ENCODE measurements around the gene ZNF101.
"Not testable (repeated sequence)": the region's sequence is repeated elsewhere in the genome, so short reads cannot be mapped to it uniquely, and the experiment has no call there.

Gene ZNF101

DNA sequence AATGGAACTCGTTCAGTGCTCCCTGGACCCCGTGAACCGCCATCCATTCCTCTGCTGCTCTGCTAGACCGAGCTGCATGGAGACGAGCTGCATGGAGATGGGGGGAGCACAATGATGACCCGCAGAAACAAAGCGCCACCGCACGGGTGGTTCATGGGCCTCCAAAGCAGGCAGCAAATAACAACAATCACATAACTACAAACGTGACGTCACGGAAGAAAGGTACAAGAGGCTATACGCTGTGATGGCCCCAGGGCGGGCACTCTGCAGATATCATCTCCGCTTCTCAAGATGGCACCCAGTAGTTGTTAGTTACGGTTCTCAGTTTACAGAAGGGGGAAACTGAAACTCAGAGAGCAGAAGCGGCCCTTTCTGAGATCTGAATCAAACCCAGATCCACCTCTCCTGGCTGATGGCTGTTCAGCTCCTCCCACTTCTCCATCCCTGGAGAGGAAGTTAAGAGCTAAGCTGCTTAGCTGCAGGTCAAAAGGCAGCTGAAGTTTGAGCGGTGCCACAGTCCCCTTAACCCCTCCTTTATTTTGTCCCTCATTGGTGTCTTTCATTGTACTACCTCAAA lies 6.9 kb upstream of the ZNF101 start:
- no peak for DNase-seq

DNA sequence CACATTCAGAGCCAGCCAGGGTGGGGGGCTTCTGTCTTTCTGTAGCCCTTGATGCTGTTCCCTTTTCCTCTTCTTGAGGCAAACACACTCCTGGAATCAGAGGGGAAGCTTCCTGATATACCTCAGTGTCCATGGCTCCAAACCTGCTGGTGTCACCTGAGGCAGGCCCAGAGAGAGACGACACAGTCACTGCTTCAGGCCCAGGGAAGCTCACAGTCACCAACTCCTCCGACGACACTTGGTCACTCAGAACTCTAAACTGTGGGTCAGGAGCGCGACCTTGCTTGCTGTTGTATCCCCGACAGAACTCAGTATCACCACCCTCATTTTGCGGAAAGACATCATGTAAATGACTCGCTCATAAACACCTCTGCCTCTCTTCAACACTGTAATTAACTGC lies 6.3 kb upstream of the ZNF101 start:
- no peak for DNase-seq

DNA sequence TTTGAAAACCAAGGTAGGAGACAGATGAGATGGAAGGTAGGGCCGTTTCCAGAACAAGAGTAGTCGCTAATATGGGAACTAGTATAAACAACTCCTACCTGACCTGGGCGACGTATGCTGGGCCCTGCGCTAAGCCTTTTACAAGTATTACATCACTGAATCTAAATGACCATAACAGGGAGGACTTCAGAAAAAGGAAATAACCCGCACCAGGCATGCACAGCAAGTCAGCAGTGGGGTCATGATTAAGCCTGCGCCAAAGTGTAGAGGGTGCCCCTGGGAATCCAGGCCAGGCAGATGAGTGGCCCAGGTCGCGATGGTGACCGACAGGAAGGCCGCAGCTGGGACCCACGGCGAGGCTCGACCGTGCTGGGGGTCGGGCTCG lies 5.8 kb upstream of the ZNF101 start:
- DNase-seq, result no peak

DNA sequence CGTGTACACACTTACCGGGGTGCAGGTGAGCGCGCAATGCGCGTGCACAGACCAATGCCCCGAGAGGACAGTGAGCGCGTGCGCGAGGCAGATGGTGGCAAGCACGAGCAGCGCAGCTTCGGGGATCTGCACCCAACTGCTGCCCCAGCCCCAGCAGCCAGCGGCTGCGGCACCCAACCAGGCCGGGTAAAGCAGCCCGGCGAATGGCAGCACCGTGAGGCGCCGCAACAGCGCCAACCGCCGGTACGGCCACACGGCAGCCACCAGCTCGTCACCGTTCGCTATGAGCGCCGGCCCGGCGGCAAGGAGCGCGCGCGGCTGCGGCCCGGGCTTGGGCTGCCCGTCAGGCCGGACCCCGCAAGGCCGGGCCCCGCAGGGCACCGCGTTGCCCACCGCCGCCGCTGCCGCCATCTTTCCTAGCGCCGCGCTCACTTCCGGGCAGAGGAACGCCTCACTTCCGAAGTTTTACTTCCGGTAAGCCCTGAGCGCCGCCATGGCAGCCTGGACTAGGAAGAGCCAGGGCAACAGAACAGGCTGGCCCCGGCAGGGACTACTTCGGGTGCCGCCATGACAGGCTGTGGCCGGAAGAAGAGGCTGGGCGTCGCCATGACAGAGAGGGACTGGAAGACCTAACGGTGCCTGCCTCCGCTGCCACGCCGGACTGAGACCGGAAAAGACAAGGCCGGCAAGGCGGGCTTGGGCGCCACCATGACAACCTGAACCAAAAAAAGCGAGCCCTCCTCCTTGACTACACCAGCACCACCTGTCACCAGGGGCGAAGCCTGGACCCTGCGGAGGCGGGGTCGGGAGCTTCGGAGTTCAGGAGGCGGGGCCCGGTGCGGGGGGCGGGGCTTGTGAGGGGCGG lies 5.2 kb upstream of the ZNF101 start, which contains the start of gene ATP13A1:
TSS of gene ATP13A1 (minus strand) at position 421 of the 865 bp plus-strand sequence. CDS start at position 411, 10 bp downstream.
- peak; percentile 93 for DNase-seq

DNA sequence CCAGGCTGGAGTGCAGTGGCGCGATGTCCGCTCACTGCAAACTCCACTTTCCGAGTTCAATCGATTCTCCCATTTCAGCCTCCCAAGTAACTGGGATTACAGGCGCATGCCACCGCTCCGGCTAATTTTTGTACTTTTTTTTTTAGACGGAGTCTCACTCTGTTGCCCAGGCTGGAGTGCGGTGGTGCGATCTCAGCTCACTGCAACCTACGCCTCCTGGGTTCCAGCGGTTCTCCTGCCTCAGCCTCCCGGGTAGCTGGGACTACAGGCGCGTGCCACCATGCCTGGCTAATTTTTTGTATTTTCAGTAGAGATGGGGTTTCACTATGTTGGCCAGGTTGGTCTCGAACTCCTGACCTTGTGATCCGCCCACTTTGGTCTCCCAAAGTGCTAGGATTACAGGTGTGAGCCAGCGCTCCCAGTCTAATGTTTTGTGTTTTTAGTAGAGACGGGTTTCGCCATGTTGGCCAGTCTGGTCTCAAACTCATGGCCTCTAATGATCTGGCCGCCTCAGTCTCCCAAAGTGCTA lies 3.2 kb upstream of the ZNF101 start:
- DNase-seq, result not testable (repeated sequence)

DNA sequence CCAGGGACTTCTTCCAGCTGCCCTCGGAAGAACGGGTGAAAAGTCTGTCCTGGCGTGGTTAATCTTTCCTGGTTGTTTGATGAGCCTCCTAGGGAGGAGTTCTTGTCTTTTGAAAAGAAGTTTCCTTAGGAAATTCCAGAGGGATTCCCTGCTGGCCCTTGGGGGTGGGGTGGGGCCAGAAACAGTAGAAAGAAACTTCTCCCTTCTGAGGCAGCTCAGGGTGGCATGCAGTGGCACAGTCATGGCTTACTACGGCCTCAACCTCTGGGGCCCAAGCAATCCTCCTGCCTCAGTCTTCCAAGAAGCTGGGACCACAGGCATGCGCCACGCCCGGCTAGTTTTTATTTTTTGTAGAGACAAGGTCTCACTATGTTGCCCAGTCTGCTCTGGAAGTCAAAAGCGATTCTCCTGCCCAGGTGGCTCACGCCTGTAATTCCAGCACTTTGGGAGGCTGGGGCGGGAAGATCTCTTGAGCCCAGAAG lies 1.5 kb downstream of the ZNF101 start:
- no peak for DNase-seq

DNA sequence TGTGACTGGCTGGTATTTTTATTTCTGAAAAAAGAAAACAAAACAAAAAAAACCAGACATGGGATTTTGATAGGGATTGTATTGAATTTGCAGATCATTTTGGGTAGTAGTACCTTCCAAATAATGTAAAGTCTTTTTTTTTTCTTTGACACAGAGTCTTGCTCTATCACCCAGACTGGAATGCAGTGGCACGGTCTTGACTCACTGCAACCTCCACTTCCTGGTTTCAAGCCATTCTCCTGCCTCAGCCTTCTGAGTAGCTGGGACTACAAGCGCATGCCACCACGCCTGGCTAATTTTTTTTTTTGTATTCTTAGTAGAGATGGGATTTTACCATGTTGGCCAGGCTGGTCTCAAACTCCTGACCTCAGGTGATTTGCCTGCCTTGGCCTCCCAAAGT lies 4.2 kb downstream of the ZNF101 start:
- DNase-seq, result no peak

DNA sequence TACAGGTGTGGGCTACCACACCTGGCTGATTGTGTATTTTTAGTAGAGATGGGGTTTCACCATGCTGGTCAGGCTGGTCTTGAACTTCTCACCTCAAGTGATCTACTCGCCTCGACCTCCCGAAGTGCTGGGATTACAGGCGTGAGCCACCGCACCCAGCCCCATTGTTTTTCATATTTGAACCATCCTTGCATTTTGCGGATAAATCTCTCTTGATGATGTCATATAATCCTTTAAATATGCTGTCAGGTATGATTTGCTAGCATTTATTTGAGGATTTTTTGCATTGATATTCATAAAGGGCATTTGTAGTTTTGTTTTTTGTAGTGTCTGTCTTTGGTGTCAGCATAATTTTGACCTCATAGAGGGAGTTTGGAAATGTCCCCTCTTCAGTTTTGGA lies 5.7 kb downstream of the ZNF101 start:
- DNase-seq, result no peak

DNA sequence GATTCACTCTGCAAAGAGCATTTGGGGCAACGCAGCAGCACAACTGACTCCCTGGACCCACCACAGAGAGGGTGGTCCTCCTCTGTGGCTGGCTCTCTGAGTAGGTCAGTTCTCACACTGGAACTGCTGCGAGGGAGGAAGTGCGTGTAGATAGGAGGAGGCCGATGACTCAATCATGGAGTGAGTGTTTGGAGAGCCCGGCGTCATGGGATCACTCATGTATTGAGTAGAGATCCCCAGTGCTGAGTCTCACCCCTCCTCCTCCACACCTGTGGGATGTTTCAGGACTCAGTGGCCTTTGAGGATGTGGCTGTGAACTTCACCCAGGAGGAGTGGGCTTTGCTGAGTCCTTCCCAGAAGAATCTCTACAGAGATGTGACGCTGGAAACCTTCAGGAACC lies 8.9 kb downstream of the ZNF101 start:
- no peak for DNase-seq

DNA sequence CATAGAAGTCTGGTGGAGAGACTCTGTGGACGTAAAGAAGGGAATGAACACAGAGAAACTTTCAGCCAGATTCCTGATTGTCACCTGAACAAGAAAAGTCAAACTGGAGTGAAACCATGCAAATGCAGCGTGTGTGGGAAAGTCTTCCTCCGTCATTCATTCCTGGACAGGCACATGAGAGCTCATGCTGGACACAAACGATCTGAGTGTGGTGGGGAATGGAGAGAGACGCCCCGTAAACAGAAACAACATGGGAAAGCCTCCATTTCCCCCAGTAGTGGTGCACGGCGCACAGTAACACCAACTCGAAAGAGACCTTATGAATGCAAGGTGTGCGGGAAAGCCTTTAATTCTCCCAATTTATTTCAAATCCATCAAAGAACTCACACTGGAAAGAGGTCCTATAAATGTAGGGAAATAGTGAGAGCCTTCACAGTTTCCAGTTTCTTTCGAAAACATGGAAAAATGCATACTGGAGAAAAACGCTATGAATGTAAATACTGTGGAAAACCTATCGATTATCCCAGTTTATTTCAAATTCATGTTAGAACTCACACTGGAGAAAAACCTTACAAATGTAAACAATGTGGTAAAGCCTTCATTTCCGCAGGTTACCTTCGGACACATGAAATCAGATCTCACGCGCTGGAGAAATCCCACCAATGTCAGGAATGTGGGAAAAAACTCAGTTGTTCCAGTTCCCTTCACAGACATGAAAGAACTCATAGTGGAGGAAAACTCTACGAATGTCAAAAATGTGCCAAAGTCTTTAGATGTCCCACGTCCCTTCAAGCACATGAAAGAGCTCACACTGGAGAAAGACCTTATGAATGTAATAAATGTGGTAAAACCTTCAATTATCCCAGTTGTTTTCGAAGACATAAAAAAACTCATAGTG lies 10.8 kb downstream of the ZNF101 start:
- DNase-seq, result no peak

DNA sequence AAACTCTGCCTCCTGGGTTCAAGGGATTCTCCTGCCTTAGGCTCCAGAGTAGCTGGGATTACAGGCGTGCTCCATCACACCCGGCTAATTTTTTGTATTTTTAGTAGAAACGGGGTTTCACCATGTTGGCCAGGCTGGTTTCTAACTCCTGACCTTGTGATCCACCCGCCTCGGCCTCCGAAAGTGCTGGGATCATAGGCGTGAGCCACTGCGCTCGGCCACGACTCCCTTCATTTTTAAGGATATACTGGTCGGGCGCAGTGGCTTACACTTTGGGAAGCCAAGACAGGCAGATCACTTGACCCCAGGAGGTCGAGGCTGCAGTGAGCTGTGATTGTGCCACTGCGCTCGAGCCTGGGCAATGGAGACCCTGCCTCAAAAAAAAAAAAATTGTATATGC lies 17.5 kb downstream of the ZNF101 start:
- DNase-seq, result not testable (repeated sequence)

DNA sequence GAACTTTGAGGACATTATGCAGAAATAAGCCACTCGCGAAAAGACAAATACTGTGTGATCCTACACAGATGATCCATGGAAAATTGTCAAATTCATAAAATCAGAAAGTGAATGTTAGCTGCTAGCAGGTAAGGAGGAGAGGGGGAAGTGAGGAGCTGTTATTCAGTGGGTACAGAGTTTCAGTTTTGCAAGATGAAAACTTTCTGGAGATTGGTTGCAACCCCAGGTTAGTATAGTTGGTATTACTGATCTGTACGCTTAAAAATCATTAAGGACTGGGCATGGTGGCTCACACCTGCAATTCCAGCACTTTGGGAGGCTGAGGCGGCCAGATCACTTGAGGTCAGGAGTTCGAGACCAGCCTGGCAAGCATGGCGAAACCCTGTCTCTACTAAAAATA lies 17.9 kb downstream of the ZNF101 start:
- DNase-seq, result no peak

DNA sequence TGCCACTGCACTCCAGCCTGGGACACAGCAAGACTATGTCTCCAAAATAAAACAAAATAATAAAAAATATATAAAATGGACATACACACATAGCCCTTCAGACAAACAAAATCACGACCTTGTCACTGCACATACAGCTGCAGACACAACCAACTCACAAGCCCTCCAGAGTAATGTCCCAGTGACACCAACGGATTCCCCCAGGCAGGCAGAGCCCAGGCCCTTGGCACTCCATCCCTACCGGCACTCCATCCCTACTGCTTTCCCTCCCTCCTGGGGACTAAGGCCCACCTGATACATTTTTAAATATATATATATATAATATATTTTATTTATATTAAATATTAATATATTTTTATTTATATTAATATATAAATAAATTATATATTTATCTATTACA lies 18.5 kb downstream of the ZNF101 start:
- no peak for DNase-seq

DNA sequence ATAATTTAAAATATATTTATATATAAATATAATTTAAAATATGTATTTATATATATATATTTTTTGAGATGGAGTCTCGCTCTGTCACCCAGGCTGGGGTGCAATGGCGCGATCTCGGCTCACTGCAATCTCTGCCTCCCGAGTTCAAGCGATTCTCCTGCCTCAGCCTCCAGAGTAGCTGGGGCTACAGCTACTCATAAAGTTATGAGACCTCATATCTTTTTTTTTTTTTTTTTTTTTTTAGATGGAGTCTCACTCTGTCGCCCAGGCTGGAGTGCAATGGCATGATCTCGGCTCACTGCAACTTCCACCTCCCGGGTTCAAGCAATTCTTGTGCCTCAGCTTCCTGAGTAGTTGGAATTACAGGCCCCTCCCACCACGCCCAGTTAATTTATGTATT lies 20.4 kb downstream of the ZNF101 start:
- not testable (repeated sequence) for DNase-seq

DNA sequence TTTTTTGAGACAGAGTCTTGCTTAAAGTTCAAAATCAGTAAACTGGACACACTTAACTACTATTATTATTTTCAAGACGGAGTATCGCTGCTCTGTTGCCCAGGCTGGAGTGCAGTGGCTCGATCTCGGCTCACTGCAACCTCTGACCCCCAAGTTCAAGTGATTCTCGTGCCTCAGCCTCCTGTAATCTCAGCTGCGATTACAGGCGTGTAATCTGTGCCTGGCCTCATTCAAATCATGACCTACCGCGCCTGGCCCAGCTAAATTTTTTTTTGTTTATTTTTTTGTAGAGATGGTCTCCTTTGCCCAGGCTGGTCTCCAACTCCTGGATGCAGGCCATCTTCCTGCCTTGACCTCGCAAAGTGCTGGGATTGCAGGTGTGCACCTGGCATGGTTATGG lies 23.0 kb downstream of the ZNF101 start:
- no peak for DNase-seq

DNA sequence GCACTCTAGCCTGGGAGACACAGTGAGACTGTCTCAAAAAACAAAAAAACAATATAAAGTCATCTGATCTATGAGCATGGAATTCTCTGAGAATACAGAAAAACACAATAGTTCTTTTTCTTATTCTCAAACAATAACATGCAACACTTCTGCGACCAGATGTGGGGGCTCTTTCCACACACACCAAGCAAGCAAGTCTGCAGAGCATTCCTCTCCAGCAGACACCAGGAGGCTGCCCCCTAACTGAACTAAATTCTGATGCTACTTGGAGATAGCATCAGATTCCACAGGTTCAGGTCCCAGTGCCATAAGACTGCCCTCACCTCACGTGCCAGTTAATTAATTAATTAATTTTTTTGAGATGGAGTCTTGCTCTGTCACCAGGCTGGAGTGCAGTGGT lies 27.7 kb downstream of the ZNF101 start:
- DNase-seq, result no peak

DNA sequence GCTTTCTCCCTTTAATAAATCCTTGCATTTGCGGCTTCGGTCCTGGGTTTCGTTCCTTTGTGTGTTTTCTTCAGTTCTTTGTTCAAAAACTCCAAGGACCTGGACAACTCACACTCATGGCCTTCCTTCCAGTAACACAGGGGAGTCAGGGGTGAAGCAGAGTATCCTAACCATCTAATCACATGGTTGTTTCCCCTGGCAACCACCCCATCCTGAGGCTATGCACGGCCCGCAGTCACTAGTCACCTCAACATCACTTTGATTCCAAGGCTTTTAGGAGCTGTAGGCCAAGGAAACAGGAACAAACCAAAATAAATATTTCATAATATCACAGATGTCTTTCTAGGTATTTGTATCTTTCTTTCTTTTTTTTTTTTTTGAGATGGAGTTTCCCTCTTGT lies 28.9 kb downstream of the ZNF101 start:
- no peak for DNase-seq

DNA sequence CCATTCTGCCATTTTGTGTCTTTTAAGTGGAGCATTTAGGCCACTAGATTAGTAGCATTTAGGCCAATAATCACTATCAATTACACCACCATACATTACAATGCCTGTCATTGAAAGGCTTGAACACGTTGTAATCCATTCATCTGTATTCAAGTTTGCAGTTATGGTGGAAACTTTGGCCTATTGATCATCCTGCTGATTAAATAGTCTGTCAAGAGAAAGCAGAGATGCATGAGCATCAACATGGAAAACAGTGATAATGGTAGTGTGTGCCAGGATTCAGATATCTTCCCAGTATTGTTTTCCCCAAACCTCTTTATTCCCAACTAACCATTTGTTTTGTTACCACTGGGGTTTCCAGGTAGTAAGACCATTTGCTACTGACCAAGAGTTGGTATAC lies 31.9 kb downstream of the ZNF101 start:
- DNase-seq, result not testable (repeated sequence)

DNA sequence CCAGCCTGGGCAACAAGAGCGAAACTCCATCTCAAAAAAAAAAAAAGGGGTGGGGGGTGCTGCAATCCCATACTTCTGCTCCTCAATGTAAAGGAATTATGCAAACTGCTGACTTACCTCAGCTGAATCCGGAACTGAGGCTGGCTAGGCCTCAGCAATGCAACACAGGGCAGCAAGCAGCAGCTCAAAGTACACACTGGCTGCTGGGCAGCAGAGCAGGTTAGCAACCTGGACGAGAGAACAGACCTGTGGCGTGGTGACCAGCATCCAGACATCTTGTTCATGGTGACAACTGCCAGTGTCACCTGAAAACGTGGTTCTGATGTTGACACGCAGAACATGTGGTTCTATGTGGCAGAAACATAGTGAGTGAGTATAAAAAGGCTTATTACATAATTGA lies 36.2 kb downstream of the ZNF101 start:
- no peak for DNase-seq

DNA sequence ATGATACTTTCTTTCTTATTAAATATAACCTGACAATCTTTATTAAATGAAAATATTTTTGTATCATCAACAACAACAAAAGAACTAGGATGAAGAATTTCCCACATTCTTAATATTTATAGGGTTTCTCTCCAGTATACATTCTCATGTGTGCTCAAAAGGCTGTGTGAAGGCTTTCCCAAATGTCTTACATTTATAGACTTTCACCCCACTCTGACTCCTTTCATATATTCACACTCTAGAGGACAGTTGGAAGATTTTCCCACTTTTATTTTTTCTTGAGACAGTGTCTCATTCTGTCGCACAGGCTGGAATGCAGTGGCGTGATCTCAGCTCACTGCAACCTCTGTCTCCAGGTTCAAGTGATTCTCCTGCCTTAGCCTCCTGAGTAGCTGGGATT lies 41.9 kb downstream of the ZNF101 start:
- DNase-seq, result no peak

DNA sequence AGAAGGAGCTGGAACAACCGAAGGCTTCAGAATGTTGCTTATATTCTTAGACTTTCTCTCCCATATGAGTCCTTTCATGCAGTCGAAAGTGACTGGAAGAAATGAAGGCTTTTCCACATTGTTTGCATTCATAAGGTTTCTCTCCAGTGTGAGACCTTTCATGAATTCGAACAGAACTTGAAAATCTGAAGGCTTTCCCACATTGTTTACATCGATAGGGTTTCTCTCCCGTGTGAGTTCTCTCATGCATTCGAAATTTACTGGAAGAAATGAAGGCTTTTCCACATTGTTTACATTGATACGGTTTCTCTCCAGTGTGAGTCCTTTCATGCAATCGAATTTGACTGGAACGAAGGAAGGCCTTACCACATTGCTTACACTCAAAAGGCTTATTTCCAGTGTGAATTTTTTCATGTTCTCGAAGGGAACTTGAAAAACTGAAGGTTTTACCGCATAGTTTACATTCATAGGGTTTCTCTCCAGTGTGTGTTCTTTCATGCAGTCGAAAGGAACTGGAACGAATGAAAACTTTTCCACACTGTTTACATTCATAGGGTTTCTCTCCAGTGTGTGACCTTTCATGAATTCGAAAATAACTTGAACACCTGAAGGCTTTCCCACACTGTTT lies 42.8 kb downstream of the ZNF101 start:
- DNase-seq, result no peak

DNA sequence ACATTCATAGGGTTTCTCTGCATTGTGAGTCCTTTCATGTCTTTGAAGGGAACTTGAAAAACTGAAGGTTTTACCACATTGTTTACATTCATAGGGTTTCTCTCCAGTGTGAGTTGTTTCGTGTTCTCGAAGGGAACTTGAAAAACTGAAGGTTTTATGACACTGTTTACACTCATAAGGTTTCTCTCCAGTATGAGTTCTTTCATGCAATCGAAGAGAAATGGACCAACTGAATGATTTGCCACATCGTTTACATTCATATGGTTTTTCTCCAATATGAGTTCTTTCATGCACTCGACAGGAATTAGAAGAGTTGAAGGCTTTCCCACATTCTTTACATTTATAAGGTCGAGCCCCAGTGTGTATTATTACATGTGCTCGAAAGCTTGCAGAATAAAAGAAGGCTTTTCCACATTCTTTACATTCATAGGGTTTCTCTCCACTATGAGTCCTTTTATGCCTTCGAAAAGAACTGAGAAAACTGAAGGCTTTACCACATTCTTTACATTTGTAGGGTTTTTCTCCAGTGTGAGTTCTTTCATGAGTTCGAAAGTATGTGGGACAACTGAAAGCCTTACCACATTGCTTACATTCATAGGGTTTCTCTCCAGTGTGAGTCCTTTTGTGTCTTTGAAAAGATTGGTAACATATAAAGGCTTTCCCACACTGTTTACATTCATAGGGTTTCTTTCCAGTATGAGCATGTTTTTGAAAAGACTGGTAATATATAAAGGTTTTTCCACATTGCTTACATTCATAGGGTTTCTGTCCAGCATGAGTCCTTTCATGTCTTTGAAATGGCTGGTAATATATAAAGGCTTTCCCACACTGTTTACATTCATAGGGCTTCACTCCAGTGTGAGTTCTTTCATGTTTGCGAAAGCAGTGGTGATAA lies 43.5 kb downstream of the ZNF101 start:
- no peak for DNase-seq

All from activated naive CD4-positive, alpha-beta T cell treated with anti-CD3 and anti-CD28 coated beads, Interleukin-2, amount 50 U/mL, for 16 hours (primary cell).